ENCODE results near the gene YAP1. TPM values are rescaled to one million over a fixed set of nuclear protein-coding genes. Genes with fewer than 3 reads are reported as not detected.

The YAP1 gene
- polyA plus RNA-seq, 3 donors, result not detected

DNA sequence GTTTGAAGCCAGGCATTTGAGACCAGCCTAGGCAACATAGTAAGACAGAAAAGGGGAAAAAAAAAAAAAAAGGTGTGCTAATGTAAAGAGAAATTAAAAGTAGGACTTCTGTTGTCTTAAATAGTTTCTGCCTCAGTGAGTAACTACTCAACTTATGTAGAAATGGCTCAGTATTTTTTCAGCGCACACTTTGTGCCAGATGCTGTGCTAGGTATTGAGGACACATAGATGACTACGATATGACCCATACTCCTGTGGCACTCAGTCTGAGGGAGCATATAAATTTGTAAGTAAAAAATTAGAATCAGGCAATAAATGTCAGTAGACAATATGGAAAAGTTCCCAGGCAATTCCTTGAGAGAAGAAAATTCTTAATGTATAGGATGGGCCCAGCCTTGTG lies 93.9 kb downstream of the YAP1 start:
- no peak for DNase-seq
- no peaks in the 10 kb centered on the region for H3K4me1 Mint-ChIP-seq
- intact Hi-C loops (cut with micrococcal nuclease), result no loop called here
- H3K27me3 Mint-ChIP-seq (ENCODE audit: low read depth in 3 of 3), result peaks cover 2 to 9% (median 8%) of the 10 kb centered on the region in 3 donors
- Histone ChIP-seq H4K20me1 (ENCODE audit: insufficient read depth, low read length) (no peaks in the 10 kb centered on the region), H3K9ac (ENCODE audit: insufficient read depth, low read length, poor library complexity, severe bottlenecking) (no peak overlapping the region), H3K4me2 (replicated peaks; ENCODE audit: extremely low read depth, low read length, poor library complexity, severe bottlenecking) (no peak overlapping the region), H3K4me1 (ENCODE audit: control insufficient read depth in 1 of 2, insufficient read depth in 2 of 2, low read length in 2 of 2) (no peaks in the 10 kb centered on the region), H3K79me2 (ENCODE audit: insufficient read depth, low read length) (no peaks in the 10 kb centered on the region), H3K36me3 (replicated peaks in 1 of 2; ENCODE audit: control insufficient read depth in 1 of 2, insufficient read depth in 2 of 2, low read length in 2 of 2) (no peaks in the 10 kb centered on the region), H3K27ac (ENCODE audit: low read depth in 1 of 2, low read length in 2 of 2) (no peak overlapping the region), H3K27me3 (ENCODE audit: control insufficient read depth in 2 of 2, insufficient read depth in 2 of 2, low read length in 2 of 2) (peaks cover 3 to 4% of the 10 kb centered on the region in 2 donors), H2AFZ (ENCODE audit: insufficient read depth, low read depth, low read length, poor library complexity, severe bottlenecking) (no peak overlapping the region), H3K4me3 (replicated peaks in 1 of 3; ENCODE audit: low read depth in 2 of 3, low read length in 3 of 3) (no peak overlapping the region), H3K9me3 (replicated peaks in 1 of 2; ENCODE audit: control insufficient read depth in 1 of 2, insufficient read depth in 1 of 2, low read length in 2 of 2) (no peaks in the 10 kb centered on the region)
- WGBS (ENCODE audit: insufficient coverage), result 100% methylated on average over 1 of the region's 2 CpGs
- peaks cover 0 to 2% (median 0%) of the 10 kb centered on the region in 7 donors for H3K9me3 Mint-ChIP-seq
- H3K27ac Mint-ChIP-seq, result no peak overlapping the region
- H3K36me3 Mint-ChIP-seq, result no peaks in the 10 kb centered on the region
- no peak for TF ChIP-seq CTCF (IDR thresholded peaks at IDR 0.05)
- H3K4me3 Mint-ChIP-seq, result no peak overlapping the region

- no peaks in the 10 kb centered on the region for H3K9me3 ChIP-seq (replicated peaks in 1 of 2; ENCODE audit: control insufficient read depth in 1 of 2, insufficient read depth in 1 of 2, low read length in 2 of 2)
- H3K4me3 Mint-ChIP-seq, result no peak overlapping the region
- H3K9me3 Mint-ChIP-seq, result peaks cover 0 to 2% (median 0%) of the 10 kb centered on the region in 7 donors
- no peak overlapping the region for H3K4me3 ChIP-seq (replicated peaks in 1 of 3; ENCODE audit: low read depth in 2 of 3, low read length in 3 of 3)
- H3K27me3 ChIP-seq (ENCODE audit: control insufficient read depth in 2 of 2, insufficient read depth in 2 of 2, low read length in 2 of 2), result peaks cover 3 to 4% of the 10 kb centered on the region in 2 donors
- no peaks in the 10 kb centered on the region for H3K36me3 Mint-ChIP-seq
- H3K4me1 Mint-ChIP-seq, result no peaks in the 10 kb centered on the region
- H3K27ac Mint-ChIP-seq, result no peak overlapping the region
- no peaks in the 10 kb centered on the region for H4K20me1 ChIP-seq (ENCODE audit: insufficient read depth, low read length)
- peaks cover 4 to 9% (median 8%) of the 10 kb centered on the region in 3 donors for H3K27me3 Mint-ChIP-seq (ENCODE audit: low read depth in 3 of 3)
- H3K27ac ChIP-seq (ENCODE audit: low read depth in 1 of 2, low read length in 2 of 2), result no peak overlapping the region
- no peak overlapping the region for H3K9ac ChIP-seq (ENCODE audit: insufficient read depth, low read length, poor library complexity, severe bottlenecking)
- TF ChIP-seq CTCF (IDR thresholded peaks at IDR 0.05), result no peak
- H3K4me2 ChIP-seq (replicated peaks; ENCODE audit: extremely low read depth, low read length, poor library complexity, severe bottlenecking), result no peak overlapping the region
- no peak for DNase-seq
- no peaks in the 10 kb centered on the region for H3K36me3 ChIP-seq (replicated peaks in 1 of 2; ENCODE audit: control insufficient read depth in 1 of 2, insufficient read depth in 2 of 2, low read length in 2 of 2)
- 100% methylated on average over 1 of the region's 4 CpGs for WGBS (ENCODE audit: insufficient coverage)
- no peaks in the 10 kb centered on the region for H3K4me1 ChIP-seq (ENCODE audit: control insufficient read depth in 1 of 2, insufficient read depth in 2 of 2, low read length in 2 of 2)
- no peaks in the 10 kb centered on the region for H3K79me2 ChIP-seq (ENCODE audit: insufficient read depth, low read length)
- intact Hi-C loops (cut with micrococcal nuclease), result no loop called here
- no peak overlapping the region for H2AFZ ChIP-seq (ENCODE audit: insufficient read depth, low read depth, low read length, poor library complexity, severe bottlenecking)
Measured at GRCh38 chr11:102205805-102206204, 95.6 kb downstream of the YAP1 start.

All from CD14-positive monocyte (primary cell).